CD4-positive, alpha-beta T cell treated with Interleukin-12 subunit alpha and Interleukin-12 subunit beta, for 1 hour (primary cell): Measurements from ENCODE around the gene DARS1.

Experiments
- DNase-seq: peaks from one replicate; pipeline ENCODE4 v3.0.0-alpha.2; 2020

DARS1 gene

DNA sequence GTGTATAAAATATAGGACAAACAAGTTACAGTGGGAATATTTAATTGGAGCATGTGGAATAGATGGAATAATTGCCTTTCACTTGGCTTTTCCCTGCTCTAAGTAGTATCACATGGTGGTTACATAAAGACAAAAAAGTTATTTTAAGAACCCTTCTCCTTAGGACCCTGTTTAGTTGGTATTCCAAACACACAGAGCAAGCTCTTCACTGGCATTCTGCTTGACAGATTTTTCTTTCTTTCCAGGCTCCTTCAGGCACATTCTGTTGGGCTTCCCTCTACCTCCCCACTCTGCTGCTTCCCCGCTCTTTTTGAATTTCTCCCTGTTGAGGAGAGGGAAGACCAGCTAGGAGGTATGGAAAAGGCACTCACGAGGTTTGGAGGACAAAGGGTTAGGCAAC lies 29.0 kb upstream of the DARS1 start:
- DNase-seq, result no peak

DNA sequence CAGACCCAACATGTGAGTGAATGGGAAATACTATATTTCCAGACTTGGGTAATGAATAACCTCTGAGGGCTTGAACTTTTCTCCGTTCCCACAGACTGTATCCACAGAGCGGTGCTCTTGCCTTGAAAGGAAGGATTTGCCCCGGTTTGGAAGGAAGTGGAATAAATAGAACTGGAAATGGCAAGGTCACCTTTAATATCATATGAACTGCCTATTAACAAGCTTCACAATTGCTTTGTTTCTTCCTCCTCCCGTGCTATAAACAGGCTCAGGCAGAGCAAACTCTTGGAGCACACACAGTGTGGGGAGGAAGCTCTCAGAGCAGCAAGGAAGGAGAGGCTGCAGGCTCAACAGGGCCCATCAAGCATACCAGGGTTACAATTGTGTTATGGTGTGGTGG lies 28.5 kb upstream of the DARS1 start:
- no peak for DNase-seq

DNA sequence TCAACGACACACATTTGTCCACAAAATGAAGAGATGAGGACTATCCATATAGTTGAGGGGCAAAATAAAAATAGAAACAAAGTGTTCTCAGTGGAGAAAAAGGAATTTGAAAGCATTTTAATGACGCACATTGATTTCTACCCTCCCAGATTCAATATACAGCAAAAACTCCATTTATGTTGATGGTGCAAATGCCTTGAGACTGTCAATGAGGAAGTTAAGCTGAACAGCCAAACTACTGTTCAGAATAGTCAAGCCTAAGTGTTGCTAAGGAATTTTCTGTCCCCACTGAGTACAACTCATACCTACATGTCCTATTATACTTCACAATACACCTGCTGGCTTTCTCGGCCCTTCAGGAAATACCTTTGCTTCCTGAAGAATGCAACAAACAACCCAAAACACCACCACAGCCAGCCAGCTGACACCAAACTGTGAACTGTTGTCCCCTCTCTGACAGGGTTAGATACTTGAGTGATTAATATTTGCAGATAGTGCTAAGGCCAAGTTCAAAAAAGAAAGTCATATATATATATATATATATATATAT lies 27.8 kb upstream of the DARS1 start:
- DNase-seq, result no peak

DNA sequence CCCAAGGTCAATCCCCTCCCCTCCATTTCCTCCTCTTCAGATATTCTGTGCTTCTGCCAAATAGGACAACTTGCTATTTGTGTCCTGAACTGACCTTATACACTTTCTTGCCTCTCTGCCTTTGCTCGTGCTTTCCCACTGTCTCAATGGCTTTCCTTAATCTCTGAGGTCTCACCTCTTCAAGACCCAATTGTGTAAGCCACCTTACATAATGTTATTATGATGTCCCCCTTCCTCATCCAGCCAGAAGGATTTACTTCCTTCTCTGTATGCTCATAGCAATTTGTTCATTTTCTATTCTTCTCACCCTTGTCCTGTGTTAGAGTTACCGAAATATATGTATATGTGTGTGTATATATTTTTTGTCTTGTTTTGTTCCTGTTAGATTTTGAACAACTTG lies 26.9 kb upstream of the DARS1 start:
- DNase-seq, result no peak

DNA sequence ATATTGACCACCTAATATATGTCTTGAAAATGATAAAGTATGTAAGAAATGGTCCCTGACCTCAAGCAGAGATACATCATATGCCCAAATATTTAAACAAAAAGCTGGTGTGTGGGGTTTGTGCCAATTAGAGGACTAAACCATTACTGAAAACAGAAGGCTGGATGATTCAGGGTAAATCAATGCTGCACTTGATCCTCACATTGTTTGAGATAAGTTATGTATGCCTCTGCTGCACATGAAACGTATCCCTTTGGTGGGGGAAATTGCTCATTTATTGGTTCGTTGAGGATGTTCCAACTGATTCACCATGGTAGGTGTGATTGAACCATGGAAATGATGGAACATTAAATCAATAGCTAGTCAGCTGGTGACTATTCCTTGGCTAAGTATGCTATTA lies 24.7 kb upstream of the DARS1 start:
- DNase-seq, result no peak

DNA sequence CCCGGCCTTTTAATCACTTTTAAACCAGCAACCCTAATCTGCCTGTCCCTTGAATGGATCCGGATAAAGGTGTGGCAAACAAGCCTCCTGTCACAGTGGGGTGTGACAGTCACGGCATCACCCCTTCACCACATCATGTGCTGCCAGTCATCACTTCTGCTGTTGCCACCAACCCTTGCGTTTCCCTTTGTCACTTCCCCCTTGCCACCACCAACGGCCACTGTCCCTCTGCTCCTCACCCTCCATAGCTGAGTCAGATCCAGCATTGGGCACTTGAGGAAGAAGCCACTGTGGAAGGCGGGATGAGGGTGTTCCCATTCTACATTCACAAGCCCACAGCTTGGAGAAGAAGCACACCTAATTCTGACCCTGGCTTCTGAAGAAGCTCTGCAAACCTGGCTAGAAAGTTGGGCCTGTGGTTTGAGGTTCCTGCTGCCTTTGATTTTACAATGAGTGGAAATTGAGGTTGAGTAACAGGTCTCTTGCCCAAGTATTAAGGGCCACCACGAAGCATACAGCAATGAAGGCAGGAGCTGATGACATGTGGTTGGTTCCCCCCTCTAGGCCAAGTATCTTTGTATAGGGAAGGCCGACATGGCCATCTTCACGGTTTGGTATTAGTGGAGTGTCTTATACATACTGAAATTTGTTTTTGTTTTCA lies 22.9 kb upstream of the DARS1 start:
- peak; percentile 73 for DNase-seq

DNA sequence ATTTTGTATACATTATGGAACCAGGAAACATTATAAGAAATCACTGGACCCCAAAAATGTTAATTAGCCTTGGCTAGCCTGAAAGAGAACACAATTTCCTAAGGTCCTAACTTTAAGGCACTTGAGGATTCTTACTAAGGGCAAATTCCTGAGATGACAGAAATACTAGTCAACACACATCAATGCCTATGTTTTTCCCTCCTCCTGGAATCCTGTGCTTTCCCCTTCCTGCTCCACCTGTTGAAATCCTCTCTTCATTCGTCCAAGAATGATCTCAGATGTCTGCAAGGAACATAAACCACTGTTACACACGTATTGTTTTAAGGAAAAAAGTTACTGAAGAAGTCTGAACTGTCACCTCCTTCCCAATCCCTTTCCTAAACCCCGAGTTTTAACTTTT lies 21.2 kb upstream of the DARS1 start:
- DNase-seq, result no peak

DNA sequence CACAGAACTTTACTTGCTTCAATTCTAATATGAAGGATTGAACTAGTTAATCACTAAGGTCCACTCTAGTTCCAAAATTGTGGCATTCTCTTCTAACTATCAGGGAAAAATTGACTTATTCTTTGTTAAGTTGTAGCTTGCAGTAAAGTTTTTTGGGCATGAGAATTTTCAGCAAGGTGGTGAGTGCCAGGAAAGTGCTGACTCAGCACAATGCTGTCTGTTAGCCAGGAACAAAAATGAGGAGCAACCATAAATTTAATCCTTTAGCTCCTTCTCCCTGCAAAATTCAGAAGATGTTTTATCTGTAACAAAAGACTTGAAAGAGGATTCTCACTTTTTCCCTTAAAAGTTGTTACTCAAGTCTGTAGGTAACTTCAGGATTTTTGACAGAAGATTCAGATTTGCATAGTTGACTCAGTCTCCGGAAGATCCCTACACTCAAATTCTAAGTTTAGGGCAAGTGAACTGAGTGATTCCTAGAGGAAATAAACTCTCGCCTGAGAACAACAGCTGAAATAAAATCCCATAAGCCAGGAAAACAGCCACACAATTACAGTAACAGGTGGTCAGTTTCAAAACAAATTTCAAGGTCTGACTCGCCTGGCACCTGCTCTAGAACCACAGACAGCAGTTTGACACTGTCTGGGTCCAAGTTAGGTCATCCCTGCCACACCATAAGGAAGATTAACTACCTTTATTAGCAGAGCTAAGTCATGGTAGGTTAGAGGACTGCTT lies 20.2 kb upstream of the DARS1 start:
- DNase-seq, result no peak

DNA sequence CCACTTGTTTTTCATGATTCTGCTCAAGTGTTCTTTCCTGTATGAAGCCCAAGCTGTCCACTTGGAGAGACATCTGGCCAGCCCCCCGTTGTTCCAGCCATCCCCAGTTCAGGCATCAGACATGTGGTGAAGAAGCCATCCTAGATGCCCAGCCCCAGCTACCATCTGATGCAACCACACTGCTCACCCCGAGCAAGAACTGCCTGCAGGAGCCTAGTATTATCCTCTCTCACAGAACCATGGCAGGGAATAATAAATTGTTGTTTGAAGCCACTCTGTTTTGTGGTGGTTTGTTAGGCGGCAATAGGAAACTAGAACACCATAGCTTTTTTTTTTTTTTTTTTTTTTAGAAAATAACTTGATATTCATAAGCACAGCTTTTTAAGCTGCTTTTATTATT lies 19.5 kb upstream of the DARS1 start:
- DNase-seq, result no peak

DNA sequence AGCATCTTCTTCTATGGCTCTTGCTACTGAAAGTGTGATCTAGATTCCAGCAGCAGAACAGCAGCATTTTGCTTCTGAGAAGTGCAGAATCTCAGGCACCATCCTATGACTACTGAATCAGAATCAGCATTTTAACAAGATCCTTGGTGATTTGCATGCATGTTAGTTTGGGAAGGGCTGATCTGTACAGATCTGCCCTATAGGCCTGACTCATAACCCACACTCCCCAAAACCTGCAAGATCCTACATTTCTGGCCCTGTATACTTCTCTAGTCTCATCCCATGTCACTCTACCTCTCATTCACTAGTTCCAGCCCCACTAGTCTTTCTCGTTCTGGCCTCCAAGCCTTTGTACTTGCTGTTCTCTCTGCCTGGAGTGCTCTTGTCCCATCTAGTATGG lies 15.7 kb upstream of the DARS1 start:
- DNase-seq, result no peak

DNA sequence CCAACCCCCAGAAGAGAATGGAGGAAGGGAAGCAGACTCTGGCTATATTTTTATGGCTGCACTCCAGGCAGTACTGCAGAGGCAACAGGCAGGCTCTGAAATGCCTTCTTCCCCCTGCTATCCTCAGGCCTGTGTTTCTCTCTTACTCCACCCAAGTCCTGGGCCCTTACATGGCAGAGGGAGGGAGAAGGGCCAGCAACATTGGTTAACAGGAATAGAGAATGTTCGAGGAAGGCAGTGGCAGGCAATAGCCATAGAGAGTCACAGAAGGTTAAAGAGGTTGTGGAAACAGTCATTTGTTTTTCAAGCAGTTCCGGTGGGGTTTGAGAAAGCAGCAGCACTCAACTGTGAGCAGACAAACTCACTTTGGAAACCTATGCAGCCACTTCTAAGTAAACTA lies 15.1 kb upstream of the DARS1 start:
- no peak for DNase-seq

DNA sequence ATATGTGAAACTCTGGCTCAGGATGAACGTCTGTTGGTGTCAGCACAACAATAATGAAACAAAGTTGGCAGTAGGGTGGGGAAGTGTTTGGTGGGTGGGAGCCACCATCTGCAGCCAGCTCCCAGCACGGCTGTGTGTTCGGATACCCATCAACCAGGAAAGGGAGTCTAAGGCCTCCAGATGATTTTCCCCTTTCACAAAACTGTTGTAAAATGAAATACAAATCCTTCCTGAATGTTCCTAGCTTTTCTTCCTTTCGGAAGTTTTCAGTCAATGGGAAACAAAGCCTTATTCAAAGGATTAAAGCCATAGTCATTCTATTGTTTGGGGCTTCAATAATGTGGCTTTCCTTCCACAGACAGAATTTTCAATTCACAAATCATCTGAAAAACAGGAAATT lies 14.5 kb upstream of the DARS1 start:
- DNase-seq, result no peak

DNA sequence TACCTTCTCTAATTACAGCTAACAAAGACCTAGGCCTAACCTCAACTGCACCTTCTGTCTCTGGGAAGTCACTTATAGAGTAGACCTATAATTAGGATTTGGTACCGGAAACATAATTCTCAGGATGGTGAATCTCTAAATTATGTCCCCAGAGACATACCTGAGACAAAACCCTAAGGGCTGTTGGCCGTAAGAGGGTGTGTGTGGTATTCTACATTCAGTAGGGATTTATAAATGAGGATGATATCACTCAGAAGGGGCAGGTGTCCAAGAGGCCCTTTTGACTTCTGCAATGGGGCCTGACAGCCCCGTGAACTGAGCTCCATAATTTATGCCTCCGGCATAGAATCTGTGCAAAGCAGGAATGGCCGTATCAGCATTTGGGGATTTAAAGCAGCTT lies 13.5 kb upstream of the DARS1 start:
- DNase-seq, result no peak

DNA sequence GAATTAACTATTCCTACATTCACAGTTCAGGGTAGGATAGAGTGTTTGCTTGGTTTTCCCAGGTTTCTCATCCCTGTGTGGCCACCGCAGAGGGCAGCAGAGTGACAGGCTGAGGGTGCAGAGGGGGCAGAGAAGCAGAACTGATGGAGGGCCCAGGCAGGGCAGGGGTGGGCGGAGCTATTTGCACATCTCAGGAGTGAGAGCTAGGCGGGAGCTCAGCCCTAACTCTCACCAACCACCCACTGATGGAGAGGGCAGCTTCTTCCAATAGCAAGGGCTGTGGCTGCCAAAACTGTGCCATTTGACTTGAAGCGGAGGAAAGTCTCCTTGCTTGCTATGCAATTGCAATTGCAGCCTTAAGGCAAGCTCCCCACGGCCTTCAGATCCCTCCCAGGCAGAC lies 12.0 kb upstream of the DARS1 start:
- DNase-seq, result no peak

DNA sequence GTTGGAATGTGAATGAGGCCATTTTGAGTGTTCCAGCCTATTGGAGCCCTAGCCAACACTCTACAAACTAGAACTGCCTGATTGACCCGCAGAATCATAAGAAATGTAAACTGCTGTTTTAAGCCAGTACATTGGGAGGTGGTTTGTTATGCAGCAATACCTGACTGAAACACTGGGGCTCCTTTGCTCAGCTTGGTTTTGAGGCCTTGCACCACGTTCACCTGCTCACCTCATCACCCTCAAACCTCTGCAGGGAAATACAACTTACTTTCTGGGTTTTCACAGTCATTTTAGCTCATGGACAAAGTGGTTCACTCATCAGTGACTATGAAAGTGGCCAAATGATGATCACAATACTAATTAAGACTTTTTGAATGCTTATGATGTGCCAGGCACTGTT lies 10.9 kb upstream of the DARS1 start:
- no peak for DNase-seq

DNA sequence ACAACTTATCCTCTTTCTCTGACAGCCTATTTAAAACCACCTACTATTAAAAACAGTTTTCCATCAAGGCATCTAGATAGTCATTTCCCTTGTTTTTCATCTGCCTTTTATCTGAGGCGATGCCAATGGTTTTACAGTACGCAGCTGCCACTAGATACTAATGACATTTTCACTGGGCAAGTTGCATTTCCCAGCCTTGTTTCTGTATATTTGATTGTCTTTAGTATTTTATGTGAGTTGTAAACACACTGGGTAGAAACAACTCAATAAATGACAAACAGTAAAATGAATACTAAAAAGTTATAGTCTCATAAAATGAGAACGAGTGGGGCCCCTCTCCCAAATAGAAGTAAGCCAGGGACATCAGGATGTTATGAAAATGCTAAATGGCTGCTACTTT lies 8.9 kb upstream of the DARS1 start:
- no peak for DNase-seq

DNA sequence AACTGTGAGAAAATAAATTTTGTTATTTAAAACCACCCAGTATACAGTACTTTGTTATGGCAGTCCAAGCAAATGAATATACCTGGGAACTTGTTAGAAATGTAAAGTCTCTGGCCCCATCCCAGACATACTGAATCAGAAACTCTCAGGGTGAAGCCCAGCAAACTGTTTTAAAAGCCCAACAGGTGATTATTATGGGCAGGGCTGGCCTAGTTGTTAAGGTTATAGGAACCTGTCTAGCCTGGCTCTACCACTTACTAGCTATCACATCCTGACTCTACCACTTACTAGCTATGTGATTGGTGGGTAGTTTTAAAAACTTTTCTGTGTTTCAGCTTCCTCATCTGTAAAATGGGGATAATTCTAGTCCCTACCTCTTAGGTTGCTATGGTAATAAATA lies 8.0 kb upstream of the DARS1 start:
- DNase-seq, result no peak

DNA sequence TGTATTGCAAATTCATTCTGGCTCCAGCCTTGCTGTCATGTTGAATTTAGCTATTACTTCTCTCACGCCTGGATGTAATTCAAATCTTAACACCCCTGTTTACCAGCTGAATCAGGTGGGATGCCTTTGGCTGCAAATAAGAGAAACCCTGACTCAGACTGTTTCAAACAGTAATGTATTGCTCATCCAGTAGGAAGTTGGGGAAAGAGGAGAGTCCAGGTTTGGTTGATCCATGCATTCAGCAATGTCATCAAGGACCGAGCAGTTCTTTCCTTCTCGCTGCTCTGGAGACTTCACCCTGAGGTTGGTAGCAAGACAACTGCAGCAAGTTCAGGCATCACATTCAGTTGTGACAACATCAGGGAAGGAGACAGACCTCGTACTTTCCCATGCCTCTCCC lies 6.4 kb upstream of the DARS1 start:
- DNase-seq, result no peak

DNA sequence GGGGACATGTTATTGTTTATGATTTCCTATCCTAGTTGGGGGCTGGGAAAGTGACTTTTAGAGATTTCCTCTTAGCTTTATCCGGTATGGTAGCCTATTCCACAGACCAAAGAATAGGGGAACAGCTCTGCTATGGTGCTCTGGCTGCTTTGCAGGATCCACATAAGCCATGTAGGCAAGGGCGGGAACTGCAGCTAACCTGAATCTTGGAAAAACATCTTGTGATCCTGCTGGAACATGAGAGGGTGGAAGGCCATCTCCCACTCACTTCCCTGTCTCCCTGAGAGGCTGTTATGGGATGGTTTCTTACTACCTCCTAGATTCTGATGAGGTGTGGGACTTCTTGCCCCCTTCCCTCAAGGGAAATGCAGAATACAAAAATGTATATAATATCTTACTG lies 2.0 kb upstream of the DARS1 start:
- no peak for DNase-seq

DNA sequence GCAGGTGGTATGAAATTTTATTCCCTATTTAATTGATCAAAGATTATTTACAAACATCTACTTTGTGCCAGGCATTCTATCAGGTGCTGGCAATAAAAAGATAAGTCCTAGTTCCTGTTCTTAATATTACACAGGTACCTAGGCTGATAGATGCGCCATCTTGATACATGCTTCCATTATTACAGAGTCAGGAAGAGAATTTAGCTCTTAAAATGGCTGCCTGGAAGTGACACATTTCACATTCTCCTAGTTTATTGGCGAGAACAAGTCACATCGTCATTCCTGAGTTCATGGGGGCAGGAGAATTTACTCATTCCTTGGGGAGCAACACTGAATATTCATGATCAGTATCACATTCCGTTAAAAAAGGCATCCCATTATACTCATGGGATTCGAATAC lies 1.1 kb upstream of the DARS1 start:
- no peak for DNase-seq

DNA sequence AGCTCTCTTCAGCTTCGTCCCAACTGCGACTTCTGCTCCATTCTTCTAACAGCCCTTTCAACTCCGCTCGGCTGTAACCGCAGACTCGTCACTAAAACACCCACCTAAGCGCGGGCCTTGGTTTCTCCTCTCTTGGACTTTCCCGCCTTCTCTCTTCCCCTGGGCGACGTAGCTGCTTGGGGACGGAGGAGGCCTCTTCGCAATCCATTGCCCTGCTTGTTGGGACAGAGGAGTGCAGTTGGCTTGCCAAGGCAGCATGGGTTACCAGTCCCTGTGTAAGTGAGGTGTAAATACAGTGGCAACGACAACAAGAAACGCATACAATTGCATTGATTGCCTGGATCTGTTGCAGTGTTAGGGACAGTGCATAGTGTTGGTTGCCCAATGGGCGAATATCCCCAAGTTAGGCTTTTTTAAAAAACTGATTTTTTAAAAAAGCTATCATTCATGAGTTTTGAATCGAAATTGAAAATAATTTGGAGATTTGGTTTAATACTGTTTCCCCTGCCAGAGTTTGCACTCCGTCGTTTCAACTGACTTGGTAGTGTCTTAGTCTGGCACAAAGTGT lies 484 bp upstream of the DARS1 start:
- peak; percentile 80 for DNase-seq

DNA sequence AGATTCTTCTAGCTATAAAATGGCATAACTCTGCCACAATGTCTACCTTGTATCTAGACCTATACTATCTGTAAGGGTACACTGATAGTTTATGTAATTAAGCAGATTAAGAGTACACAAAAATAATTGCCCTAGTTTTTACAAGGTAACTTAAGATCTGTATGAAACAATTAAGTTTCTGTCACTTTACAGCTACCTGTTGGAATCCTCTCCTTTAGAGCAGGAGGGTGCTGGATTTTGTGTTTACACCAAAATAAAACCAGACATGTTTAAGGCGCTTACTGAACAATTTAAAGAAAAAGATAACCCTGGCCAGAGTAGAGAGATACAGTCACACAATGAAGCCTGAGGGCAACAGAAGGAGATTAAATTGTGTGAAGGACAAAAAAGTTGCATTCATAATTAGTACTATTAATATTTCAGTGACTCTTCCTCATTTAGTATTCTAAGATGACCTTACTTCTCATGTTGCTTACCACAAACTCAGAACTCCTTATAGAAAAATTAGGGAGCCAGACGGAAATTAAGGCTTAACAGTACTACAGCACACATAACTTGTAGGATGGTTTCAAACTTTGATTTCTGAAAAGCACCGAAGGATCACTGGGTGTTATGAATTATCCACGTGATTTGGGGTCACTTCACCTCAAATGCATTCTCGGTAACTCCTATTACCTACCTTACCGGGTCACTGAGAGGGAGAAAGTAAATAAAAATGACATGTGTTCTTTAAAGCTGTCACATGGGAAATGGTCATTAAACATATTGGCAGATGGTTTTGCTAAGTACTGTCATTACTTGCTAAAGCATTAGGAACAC lies 1.0 kb downstream of the DARS1 start:
- DNase-seq, result no peak

DNA sequence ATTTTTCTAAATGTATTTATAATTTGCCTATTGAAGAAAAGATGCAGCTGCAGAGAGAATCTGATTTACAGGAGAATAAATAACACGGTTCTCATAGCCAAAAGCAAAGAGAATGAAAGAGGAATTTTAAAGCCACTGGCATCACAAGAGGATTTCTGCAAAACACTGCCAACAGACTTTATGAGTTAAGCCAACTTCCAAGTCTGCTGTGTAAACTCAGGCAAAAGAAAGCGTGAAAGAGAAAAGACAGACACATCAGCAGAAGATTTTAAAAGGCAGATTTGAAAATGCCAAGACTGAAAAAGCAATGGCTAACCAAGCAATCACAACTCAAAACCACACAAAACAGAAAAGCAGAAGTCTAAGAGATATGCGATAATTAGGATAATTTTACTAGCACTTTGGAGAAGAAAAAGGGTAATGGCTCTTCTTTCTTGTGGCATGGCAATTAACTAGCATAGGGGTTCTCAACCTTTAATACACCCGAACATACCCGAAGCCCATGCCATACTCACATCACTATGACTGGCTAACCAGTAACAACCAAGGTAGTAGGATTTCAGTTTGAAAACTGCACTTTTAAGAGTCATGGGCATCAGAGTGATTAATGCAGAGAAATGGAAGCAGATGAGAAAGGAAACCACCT lies 4.9 kb downstream of the DARS1 start:
- no peak for DNase-seq
